Parathyroid adenoma (tissue), 2 donors: Measurements from ENCODE around the gene ZNF277.

Experiments
- H2AFZ ChIP-seq: fragments of 300-600 bp; sonication (generic); one replicate; pipeline ENCODE4 v1.7.0; 2017; ENCODE audit warnings: antibody characterized with exemption, mild to moderate bottlenecking
- H3K27ac ChIP-seq: fragments of 300-600 bp; sonication (generic); one replicate; pipeline ENCODE4 v1.7.0; 2017
- H3K27me3 ChIP-seq: fragments of 300-600 bp; sonication (generic); one replicate; pipeline ENCODE4 v1.7.0; 2017; ENCODE audit warnings: low read length; ENCODE audit not compliant: control insufficient read depth, insufficient read depth
- H3K36me3 ChIP-seq: fragments of 300-600 bp; sonication (generic); one replicate; pipeline ENCODE4 v1.7.0; 2017; ENCODE audit warnings: low read length; ENCODE audit not compliant: control insufficient read depth, insufficient read depth
- H3K4me1 ChIP-seq: fragments of 300-600 bp; sonication (generic); one replicate; pipeline ENCODE4 v1.7.0; 2017; ENCODE audit warnings: control low read depth
- H3K4me2 ChIP-seq: fragments of 300-600 bp; sonication (generic); one replicate; pipeline ENCODE4 v1.7.0; 2017; ENCODE audit warnings: low read length
- H3K4me3 ChIP-seq: fragments of 300-600 bp; sonication (generic); one replicate; pipeline ENCODE4 v1.7.0; 2017; ENCODE audit warnings: low read depth, low read length
- H3K79me2 ChIP-seq: fragments of 300-600 bp; sonication (generic); one replicate; pipeline ENCODE4 v1.7.0; 2017; ENCODE audit warnings: control low read depth
- H3K9ac ChIP-seq: fragments of 300-600 bp; sonication (generic); one replicate; pipeline ENCODE4 v1.7.0; 2017; ENCODE audit warnings: mild to moderate bottlenecking
- H3K9me3 ChIP-seq: fragments of 300-600 bp; sonication (generic); one replicate; pipeline ENCODE4 v1.7.0; 2017; ENCODE audit warnings: low read length; ENCODE audit not compliant: control insufficient read depth
- TF ChIP-seq, protein P1 (sequence below): fragments of 300-600 bp; sonication (generic); IDR thresholded peaks from one replicate; pipeline ENCODE4 v1.7.0; 2017; ENCODE audit warnings: antibody characterized with exemption, mild to moderate bottlenecking
- donor health status: primary hyperparathyroidism.

ZNF277 gene

DNA sequence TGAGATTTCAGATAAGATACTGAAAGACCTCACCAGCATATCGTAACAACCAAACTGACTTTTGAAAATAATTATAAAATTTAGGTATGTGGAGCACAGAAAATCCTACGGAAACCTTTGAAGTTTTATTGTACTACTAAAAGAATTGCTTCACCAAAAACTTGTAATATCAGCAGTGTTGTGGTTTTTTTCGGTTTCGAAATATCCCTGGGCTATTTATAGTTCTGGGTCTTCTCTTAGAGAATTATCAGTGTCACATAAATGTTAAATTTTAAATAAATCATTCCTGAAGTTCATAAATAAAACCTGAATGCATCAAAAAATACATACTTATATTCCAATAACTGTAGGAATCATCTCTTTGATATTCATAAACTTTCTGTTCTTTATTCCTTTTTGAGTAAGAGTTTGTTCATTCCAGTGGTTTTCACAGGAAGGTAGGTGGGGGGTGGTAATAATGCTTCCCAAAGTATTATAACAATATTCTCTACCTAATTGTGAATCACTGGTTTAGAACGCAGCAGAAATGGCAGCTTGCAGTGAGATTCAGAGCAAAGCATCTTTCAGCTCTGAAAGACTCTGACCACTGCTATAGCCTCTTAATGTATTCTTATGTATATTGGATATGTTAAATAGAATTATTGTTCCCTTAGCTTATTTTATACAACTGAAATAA, 60.2 kb downstream of the ZNF277 start:
- no peaks in the 10 kb centered on the region for H3K36me3 ChIP-seq
- no peak overlapping the region for H3K4me3 ChIP-seq
- H3K27ac ChIP-seq: no peak overlapping the region
- no peaks in the 10 kb centered on the region for H3K4me1 ChIP-seq
- TF ChIP-seq, protein P1, sequence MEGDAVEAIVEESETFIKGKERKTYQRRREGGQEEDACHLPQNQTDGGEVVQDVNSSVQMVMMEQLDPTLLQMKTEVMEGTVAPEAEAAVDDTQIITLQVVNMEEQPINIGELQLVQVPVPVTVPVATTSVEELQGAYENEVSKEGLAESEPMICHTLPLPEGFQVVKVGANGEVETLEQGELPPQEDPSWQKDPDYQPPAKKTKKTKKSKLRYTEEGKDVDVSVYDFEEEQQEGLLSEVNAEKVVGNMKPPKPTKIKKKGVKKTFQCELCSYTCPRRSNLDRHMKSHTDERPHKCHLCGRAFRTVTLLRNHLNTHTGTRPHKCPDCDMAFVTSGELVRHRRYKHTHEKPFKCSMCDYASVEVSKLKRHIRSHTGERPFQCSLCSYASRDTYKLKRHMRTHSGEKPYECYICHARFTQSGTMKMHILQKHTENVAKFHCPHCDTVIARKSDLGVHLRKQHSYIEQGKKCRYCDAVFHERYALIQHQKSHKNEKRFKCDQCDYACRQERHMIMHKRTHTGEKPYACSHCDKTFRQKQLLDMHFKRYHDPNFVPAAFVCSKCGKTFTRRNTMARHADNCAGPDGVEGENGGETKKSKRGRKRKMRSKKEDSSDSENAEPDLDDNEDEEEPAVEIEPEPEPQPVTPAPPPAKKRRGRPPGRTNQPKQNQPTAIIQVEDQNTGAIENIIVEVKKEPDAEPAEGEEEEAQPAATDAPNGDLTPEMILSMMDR: no peak
- H3K27me3 ChIP-seq: no peaks in the 10 kb centered on the region
- no peaks in the 10 kb centered on the region for H3K9me3 ChIP-seq
- H3K79me2 ChIP-seq: no peaks in the 10 kb centered on the region
- no peak overlapping the region for H2AFZ ChIP-seq
- no peak overlapping the region for H3K4me2 ChIP-seq
- H3K9ac ChIP-seq: no peak overlapping the region

DNA sequence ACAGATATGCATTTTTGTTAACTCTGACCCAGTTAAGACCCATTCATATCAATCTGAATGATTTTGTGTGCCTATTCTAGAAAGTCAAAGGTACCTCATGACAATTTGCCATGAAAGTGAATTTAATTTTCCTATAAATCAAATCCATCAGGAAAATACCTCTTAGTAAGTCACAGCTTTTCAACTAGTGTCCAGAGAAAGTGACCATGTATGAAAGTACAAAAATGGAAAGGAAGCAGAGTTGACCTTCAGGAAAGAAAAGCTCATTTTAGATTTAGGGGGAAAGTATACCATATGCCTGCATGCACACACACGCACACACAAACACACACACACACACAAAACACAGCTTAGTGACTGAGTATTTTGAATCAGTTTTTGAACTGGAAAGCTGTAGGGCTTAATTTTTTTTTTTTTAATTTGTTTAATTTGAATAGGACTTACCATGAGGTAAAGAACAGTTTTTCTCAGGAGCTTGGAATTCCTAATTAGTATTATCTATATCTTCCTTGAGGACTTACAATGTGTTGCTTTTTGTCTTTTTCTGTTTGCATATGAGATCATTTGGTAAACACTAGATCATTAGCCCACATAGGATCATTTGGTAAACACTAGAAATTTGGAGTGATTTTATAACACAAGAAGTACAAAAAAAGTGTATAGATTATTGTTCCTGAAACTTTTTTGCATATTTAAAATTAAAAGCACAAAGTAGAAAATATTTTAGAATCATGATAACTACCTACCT, 61.6 kb downstream of the ZNF277 start:
- Histone ChIP-seq H3K36me3 (no peaks in the 10 kb centered on the region), H3K4me1 (no peaks in the 10 kb centered on the region), H3K27me3 (no peaks in the 10 kb centered on the region), H3K4me3 (no peak overlapping the region), H3K4me2 (no peak overlapping the region), H3K9me3 (no peaks in the 10 kb centered on the region), H3K79me2 (peaks cover 10% of the 10 kb centered on the region), H2AFZ (no peak overlapping the region), H3K9ac (no peak overlapping the region), H3K27ac (no peak overlapping the region)
- TF ChIP-seq, protein P1: no peak

DNA sequence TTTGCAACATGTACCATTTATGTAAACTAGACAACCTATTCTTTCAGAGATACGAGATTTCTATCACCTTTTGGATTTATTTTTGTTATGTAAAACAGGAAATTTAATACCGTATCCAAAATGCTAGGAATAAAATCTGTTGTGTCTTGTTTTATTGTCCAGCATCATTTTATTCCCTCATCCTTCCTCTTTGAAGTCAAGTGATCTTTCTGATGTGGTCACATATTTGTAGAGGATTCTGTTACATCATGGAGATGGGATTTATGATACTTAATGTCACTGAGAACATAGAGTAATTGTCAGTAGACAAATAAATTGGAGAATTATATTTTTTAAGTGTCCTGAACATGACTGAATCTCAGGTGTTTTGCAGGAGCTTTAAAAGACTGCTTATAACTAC, 64.7 kb downstream of the ZNF277 start:
- Histone ChIP-seq H3K9ac (no peak overlapping the region), H3K4me1 (no peaks in the 10 kb centered on the region), H3K4me2 (no peak overlapping the region), H3K9me3 (no peaks in the 10 kb centered on the region), H3K27ac (no peak overlapping the region), H3K4me3 (no peak overlapping the region), H3K27me3 (no peaks in the 10 kb centered on the region), H2AFZ (no peak overlapping the region), H3K36me3 (no peaks in the 10 kb centered on the region), H3K79me2 (peaks cover 19% of the 10 kb centered on the region)
- TF ChIP-seq, protein P1: no peak

DNA sequence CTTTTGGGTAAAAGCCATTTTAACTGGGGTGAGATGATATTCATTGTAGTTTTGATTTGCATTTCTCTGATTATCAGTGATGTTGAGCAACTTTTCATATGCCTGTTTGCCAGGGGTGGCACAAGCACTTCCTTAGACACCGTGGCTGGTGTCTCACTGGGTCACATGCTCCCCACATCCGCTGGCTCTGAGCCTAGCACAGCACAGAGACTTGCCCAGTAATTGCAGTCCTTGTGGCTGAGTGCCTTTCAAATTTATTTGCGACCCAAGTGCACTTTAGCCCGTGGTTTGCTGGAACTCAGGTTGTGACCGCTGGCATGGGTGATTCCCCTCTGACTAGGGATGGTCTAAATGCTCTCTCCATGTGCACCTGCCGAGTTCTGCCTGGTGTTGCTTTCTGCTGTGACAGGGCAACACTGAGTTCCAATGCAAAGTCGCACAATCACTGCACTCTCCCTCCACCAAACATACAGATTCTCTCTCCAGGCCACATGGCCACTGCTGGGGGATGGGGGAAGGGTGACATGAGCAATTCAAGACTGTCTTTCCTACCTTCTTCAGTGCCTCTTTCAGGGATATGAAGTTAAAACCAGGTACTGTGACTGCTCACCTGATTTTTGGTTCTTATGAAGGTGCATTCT, 66.5 kb downstream of the ZNF277 start:
- TF ChIP-seq, protein P1: no peak

More for the DNA sequence above, 66.5 kb downstream of the ZNF277 start:
- H3K27ac ChIP-seq: no peak overlapping the region
- H3K4me2 ChIP-seq: no peak overlapping the region
- H3K36me3 ChIP-seq: no peaks in the 10 kb centered on the region
- no peak overlapping the region for H2AFZ ChIP-seq
- H3K9me3 ChIP-seq: no peaks in the 10 kb centered on the region
- H3K79me2 ChIP-seq: peaks cover 19% of the 10 kb centered on the region
- H3K4me3 ChIP-seq: no peak overlapping the region
- H3K4me1 ChIP-seq: no peaks in the 10 kb centered on the region
- no peaks in the 10 kb centered on the region for H3K27me3 ChIP-seq
- H3K9ac ChIP-seq: no peak overlapping the region
